Fibroblast of skin of left quadriceps (primary cell): Measurements from ENCODE around the gene CCNQ.

ENCODE experiments used
- DNase-seq, 2 experiments: peaks; one replicate each; pipeline ENCODE4 v3.0.0-alpha.2; 2013; ENCODE audit warnings: low read depth in 2 of 2

The CCNQ gene

GRCh38 chrX:153539171-153539978 is 59.6 kb downstream of the CCNQ start:
- no peak for DNase-seq

- DNase-seq = no peak
Measured at GRCh38 chrX:153538424-153538823, 60.5 kb downstream of the CCNQ start.
